HG02885 (cell line): ENCODE data around the gene ROM1.
"Not testable (repeated sequence)": the region's sequence is repeated elsewhere in the genome, so short reads cannot be mapped to it uniquely, and the experiment has no call there.

Experiments used
- ATAC-seq: cut with Tn5 transposase; IDR thresholded peaks from one replicate; pipeline ENCODE4 v1.9.1; 2021; ENCODE audit warnings: mild to moderate bottlenecking; ENCODE audit not compliant: unreplicated experiment, poor library complexity

The ROM1 gene

GRCh38 chr11:62607714-62608113 is 5.3 kb upstream of the ROM1 start:
- no peak for ATAC-seq

DNA sequence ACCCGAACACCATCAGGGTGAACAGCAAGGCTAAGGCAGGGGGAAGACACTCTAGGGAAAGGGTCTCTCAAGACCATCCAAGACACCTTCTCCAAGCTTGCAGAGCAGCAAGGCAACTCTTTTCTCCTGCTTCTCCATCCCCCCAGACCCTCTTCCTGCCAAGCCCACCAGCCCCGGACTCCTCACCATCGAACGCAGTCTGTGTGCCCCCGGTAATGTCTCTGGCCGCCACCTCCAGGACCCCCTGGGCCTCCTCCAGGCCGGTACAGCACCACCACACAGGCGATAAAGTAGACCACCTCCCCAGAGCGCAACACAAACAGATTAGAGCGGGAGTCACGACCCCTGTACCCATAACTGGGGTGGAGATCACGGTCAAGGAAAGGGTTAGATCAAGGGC is 4.3 kb upstream of the ROM1 start:
- no peak for ATAC-seq

- ATAC-seq: no peak
These were observed 2.7 kb upstream of the ROM1 start for GRCh38 chr11:62610403-62610802.

- no peak for ATAC-seq
These were observed 2.0 kb upstream of the ROM1 start for GRCh38 chr11:62610814-62611704.

DNA sequence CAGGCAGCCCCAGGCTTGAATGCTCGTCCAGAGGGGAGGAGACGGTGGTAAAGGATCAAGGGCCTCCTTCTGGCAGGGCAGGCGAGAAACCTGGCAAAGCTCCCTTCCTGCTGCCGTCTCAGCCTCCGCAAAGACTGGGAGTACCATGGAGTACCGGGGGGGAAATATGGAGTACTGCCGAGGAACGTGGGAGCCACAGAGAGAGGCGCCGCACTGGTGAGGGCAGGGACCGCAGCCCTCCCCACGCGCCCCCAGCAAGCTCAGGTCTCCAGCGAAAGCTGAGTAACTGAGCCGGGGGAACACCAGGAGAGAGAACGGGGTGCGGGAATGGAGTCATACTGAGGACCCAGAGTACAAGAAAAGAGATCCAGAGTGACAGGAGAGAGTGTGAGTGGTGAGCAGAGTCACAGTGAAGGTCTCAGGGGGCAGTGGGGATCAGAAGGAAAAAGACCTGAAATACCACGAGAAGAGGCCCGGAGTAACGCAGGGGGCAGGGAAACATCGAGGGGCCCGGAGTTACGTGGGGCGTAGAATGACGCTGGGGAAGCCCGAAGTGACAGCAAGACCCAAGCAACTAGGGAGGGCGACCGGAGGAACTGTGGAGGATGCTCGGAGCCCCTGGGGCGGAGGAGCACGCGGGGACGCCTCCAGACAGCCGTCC is 1.2 kb upstream of the ROM1 start:
- ATAC-seq: peak; percentile 25

- no peak for ATAC-seq
These were observed 278 bp downstream of the ROM1 start for GRCh38 chr11:62613291-62613778.

DNA sequence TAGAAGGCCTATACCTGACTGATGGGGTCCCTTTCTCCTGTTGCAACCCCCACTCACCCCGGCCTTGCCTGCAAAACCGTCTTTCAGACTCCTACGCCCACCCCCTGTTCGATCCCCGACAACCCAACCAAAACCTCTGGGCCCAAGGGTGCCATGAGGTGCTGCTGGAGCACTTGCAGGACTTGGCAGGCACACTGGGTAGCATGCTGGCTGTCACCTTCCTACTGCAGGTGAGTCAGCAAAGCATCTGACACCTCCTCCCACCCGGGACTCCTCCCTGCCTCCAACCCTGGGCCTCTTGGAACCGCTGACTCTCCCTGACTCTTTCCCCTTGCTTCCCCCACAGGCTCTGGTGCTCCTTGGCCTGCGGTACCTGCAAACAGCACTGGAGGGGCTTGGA is 1.2 kb downstream of the ROM1 start:
- no peak for ATAC-seq

DNA sequence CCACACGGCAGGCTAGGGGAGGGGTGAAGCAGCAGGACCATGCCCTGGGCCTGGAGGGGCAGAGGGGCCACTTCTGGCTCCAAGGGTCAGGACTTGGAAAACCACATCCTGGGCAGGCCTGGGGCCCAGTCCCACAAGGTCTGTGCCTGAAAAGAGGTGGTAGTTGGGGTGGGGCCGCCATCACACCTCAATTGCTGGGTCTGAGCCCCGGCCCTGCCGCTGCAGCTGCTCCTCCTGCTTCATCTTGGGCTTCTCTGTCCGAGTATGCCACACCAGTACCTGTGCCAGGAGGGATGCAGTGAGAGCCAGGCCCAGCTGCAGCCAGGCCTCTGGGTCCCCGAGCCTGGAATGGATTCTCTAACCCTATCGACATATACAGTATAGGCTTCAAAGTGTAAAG is 2.5 kb downstream of the ROM1 start:
- ATAC-seq: no peak

DNA sequence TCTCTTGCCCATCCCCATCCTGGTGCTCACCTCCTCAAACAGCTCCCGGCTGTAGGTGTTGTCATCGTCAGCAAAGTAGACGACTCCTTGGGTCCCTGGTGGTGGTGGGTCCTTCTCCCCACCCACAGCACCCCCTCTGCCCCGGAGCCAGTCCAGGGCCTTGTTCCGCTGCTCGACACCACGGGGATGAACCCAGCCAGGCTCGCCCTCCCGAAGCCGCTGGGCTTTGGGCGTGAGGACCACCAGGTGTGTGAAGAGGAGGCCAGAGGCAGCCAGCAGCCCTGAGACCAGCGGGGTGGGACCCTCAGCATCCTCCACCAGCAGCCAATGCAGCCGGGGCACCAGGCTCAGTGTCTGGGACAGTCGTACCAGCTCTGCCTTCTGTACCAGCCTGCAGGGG is 3.9 kb downstream of the ROM1 start:
- not testable (repeated sequence) for ATAC-seq

DNA sequence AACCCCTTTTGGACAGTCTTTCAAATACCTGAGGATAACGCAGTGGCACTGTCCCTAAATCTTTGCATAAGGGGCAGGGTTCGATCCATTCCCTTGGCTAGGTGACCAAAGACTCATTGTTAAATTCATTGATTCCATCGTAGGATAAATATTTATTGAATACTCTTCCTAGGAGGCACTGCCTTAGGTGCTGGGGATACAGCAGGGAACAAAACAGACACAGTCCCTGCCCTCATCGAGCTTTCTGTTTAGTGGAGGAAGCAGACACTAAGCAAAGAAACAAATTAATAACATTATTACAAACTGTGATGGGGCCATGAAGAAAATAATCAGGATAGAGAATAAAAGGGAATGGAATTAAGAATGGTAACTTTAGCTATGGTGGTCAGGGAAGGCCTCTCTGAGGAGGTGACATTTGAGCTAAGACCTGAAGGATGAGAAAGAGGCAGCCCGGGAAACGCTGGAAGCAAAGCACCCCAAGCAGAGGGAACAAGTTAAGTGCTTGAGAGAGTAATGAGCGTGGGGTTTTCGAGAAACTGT is 8.0 kb downstream of the ROM1 start:
- no peak for ATAC-seq

- ATAC-seq: peak; percentile 93
These were observed 8.8 kb downstream of the ROM1 start, which contains the start of gene B3GAT3 for GRCh38 chr11:62621567-62622470. Gene B3GAT3 (minus strand): TSS chr11:62621986. CDS start chr11:62621947, 39 bp downstream.

DNA sequence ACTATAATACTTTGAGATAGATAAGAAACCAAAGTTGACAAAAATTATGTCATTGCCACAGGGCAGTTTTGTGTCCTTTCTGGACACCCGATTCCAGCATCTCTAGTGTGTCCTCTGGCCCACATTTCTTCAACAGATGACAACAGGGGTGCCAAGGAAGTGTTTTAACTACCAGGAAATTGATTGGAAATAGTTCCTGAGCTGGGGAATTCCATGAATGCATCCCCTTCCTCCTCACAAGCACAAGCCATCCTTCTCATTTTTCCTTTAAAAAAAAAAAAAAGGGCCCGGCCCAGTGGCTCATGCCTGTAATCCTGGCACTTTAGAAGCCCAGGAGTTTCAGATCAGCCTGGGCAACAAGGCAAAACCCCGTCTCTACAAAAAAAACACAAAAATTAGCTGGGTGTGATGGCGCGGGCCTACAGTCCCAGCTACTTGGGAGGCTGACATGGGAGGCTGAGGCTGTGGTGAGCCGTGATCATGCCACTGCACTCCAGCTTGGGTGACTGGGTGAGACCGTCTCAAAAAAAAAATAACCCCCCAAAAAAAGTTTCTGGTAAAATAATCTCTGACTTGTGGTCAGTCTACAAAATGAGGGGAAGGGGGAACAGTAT is 9.5 kb downstream of the ROM1 start:
- no peak for ATAC-seq

DNA sequence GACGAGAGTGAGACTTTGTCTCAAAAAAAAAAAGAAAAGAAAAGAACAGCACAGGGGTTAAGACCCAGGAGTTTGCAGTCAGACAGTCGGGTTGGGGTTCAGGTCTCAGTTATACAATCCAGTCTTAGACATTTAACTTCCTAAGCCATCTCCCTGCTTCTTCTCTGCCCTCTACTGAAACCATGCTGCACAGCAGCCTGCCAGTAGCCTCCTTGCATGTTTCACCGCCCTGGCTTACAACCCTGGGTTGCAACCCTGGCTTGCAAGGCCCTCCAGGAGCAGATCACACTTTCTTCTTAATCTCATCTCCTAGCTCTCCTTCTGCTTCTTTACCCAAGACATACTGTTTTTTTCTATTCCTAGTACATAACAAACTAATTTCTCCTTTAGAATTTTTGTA is 14.7 kb downstream of the ROM1 start:
- no peak for ATAC-seq

DNA sequence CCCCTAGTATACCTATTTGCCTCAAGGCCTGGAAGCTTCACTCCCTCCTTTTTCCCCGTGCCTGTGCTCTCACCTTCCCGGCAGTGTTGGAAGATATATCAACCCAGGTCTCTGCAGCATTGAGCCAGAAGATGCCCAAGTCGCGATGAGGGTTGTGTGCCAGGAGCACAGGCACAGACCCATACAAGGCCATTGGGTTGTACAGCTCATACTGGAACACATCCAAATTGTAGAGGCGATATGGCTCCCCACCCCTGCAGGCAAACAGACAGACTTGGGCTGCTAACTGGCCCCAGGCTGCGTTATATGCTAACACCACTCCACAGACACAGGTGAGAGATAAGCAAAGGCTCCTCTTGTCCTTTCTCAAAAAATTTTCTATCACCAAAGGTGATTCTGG is 19.4 kb downstream of the ROM1 start:
- ATAC-seq: no peak

DNA sequence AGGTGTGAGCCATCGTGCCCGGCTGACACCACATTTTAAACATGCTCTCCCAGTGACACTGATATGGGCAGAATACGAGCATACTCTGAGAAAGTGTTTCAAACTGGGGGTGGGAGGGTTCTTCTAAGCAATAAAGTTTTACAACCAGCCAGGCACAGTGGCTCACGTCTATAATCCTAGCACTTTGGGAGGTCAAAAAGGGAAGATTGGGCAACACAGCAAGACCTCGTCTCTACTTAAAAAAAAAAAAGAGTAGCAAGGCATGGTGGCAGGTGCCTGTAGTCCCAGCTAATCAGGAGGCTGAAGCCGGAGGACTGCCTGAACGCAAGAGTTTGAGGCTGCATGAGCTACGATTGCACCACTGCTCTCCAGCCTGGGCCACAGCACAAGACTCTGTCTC is 31.2 kb downstream of the ROM1 start:
- no peak for ATAC-seq

- ATAC-seq: no peak
These were observed 32.6 kb downstream of the ROM1 start for GRCh38 chr11:62645671-62645945.

DNA sequence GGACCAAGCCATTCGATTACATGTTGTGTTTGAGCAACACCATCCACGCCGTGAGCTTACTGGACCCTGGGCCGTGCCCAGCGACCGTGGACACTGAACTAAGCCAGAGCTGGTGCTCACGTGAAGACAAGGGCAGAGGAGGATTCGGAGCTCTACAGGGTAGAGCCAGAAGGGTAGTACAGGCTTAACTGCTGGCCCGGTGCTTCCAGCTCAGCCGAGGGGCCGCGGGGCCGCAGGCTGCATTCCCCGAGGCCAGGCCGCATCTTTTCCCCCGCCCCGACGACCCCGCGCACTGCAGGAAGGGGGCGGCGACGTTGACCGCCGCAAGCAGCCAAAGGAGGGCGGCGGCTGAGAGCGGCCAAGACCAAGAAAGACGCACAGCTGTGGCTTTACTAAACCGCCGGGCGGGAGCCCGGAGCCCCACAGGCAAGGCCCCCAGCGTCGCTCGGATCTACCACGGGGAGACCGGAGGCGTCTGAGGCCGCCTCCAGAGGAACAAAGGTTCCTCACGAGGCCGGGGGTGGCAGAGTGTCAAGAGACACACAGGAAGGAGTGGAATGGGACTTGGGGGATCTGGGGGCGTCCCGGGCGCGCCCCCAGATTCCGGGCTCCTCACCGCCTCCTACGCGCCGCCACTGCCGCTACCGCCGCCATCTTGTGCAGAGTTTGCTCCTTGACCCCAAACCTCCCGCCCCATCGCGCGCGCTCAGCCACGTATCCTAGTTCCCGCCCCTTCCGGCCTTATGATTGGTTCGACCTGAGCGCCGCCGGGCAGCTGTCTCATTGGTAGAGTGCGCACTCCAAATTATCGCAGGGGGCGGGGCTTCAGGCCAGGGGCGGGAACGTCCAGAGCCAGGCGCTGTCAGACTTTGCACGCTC is 33.1 kb downstream of the ROM1 start, which contains the start of gene GANAB:
TSS of gene GANAB (minus strand) at position 668 of the 879 bp plus-strand sequence. CDS start at position 654, 14 bp downstream.
- ATAC-seq: peak; percentile 96

DNA sequence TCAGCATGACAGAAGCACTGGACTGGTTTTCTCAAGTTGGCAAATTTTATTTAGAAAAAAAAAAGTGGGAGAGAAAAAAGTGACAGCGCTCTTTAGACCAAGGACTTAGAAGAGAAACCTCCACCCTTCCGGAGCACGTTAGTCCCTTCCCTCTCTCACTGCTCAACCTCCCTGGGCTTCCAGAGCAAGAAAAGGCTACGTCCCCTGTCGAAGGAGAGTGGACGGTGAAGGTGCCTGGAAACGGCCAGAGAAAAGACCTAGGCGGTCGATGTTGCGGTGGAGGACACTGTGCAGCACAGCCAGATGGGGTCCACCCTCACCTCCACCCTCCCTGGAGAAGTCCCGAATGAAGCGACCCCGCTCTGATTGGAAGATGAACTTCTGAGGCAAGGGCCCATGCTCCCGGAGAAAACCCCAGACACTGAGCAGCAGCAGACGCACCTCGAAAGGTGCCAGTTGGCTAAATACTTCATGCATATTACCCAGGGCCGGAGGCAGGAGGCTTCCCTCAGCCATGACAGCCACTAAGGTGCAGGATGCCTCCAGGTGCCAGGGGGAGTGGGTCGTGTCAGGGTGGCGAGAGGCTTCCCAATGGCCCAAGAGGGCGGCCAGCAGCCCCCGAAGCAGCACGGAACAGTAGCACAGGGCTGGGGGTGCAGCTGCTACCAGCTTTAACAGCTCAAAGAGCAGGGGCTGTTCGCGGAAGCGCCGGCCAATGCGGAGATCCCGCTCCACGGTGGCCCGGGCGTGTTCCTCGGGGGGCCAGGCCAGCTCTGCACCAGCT is 34.0 kb downstream of the ROM1 start:
- ATAC-seq: no peak
